Suprapubic skin (tissue), 4 donors: ENCODE data around the gene ASB6. TPM values are rescaled to one million over a fixed set of nuclear protein-coding genes. Genes with fewer than 3 reads are reported as not detected.

Experiments
- DNase-seq, 2 donors: peaks; one replicate each; pipeline ENCODE4 v3.0.0-alpha.2; 2019; ENCODE audit warnings: low spot score in 2 of 2
- H3K27ac ChIP-seq: fragments of 200-600 bp; sonication (generic); one replicate; pipeline ENCODE4 v1.5.1; 2019
- H3K27me3 ChIP-seq: fragments of 200-600 bp; sonication (generic); one replicate; pipeline ENCODE4 v1.5.1; 2019
- H3K36me3 ChIP-seq: fragments of 200-600 bp; sonication (generic); one replicate; pipeline ENCODE4 v1.5.1; 2019
- H3K4me1 ChIP-seq: fragments of 200-600 bp; sonication (generic); one replicate; pipeline ENCODE4 v1.5.1; 2019
- H3K4me3 ChIP-seq: fragments of 200-600 bp; sonication (generic); one replicate; pipeline ENCODE4 v1.5.1; 2019; ENCODE audit warnings: mild to moderate bottlenecking
- H3K9me3 ChIP-seq: fragments of 200-600 bp; sonication (generic); one replicate; pipeline ENCODE4 v1.5.1; 2019
- CTCF ChIP-seq, 2 donors: fragments of 200-600 bp in 1 of 2; fragments of 450-650 bp in 1 of 2; sonication (generic) in 1 of 2; IDR thresholded peaks; one replicate each; pipeline ENCODE4 v1.5.1; 2016 to 2019; ENCODE audit warnings: antibody characterized with exemption in 2 of 2, mild to moderate bottlenecking in 1 of 2, moderate library complexity in 1 of 2
- EP300 ChIP-seq: sonication (generic); formaldehyde crosslinking; IDR thresholded peaks from one replicate; pipeline ENCODE4 v1.6.1; 2017; ENCODE audit warnings: antibody characterized with exemption
- POLR2A ChIP-seq, 2 donors: fragments of 450-650 bp; IDR thresholded peaks; one replicate each; pipeline ENCODE4 v1.6.1; 2017; ENCODE audit warnings: antibody characterized with exemption in 2 of 2, mild to moderate bottlenecking in 2 of 2, moderate library complexity in 2 of 2
- POLR2AphosphoS5 ChIP-seq, 3 donors: sonication (generic); formaldehyde crosslinking; IDR thresholded peaks; one replicate each; pipeline ENCODE4 v1.6.1; 2017; ENCODE audit warnings: antibody characterized with exemption in 3 of 3
- WGBS: methylation state at CpG from one replicate; pipeline ENCODE4 v1.1.5; 2018; 5-methylcytosine and 5-hydroxymethylcytosine counted together
- total RNA-seq, 4 donors: library from RNA; depleted of rRNA; stranded (reverse); fragments of >200 nt; gene quantifications; one replicate each; pipeline ENCODE4 v1.1.0, GENCODE V29; 2016

Gene ASB6
- total RNA-seq, 4 donors from 2014 or later: 25.6 to 41.5 (median 37.6) TPM

GRCh38 chr9:129667850-129668249 is 25.9 kb upstream of the ASB6 start:
- Histone ChIP-seq H3K4me1 (peaks cover 45% of the 10 kb centered on the region), H3K27ac (no peak overlapping the region), H3K4me3 (peak overlapping the region; percentile 58), H3K9me3 (no peaks in the 10 kb centered on the region), H3K27me3 (peaks cover 14% of the 10 kb centered on the region), H3K36me3 (no peaks in the 10 kb centered on the region)
- DNase-seq: no peak
- no CpG with 5 or more reads among the region's 9 CpGs for WGBS
- no peak for TF ChIP-seq POLR2AphosphoS5 (IDR thresholded peaks at IDR 0.05)
- no peak for TF ChIP-seq CTCF (IDR thresholded peaks at IDR 0.05)
- TF ChIP-seq EP300: no peak
- no peak for TF ChIP-seq POLR2A (IDR thresholded peaks at IDR 0.05)

DNA sequence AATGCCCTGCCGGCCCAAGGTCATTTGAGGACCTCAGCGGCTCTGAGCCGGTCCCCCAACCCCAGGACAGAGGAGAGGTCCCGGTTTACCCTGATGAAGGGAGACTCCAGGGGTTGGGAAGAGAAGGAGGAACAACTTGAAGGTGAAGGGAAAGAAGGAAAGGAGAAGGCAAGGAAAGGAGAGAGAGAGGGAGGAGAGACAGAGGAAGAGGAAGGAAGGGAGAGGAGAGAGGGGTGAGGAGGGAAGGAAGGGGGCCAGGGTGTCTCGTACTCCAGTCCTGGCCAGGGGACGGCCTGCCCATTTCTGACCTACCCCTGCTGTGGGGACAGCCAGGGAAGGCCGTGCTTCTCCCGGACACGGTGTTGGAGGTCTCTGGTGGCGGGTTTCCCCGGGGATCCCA is 25.4 kb upstream of the ASB6 start:
- Histone ChIP-seq H3K36me3 (no peaks in the 10 kb centered on the region), H3K4me1 (peaks cover 45% of the 10 kb centered on the region), H3K4me3 (peak overlapping the region; percentile 58), H3K27ac (no peak overlapping the region), H3K27me3 (peaks cover 14% of the 10 kb centered on the region), H3K9me3 (no peaks in the 10 kb centered on the region)
- 37% methylated on average over 11 of the region's 11 CpGs for WGBS
- no peak for TF ChIP-seq CTCF (IDR thresholded peaks at IDR 0.05)
- no peak for TF ChIP-seq POLR2A (IDR thresholded peaks at IDR 0.05)
- no peak for TF ChIP-seq POLR2AphosphoS5 (IDR thresholded peaks at IDR 0.05)
- DNase-seq: no peak

DNA sequence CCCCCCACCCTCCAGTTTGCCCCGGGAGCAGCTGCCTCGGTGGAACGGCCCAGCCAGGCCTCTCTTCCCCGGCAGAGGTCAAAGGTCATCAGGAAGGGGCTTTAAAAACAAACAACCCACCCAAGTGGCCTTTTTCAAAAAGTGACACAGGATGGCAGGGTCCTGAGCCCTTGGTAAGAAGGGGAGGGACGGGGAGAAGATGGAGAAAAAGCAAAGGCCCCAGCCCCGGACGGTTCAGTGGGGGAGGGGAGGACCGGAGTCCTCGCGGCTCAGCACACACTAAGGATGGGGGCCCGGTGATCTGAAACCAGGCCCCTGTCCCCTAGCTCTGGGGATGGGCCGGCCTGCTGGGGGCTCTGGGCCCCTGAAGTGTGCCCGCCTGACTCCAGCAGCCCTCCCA is 24.6 kb upstream of the ASB6 start:
- DNase-seq: no peak
- Histone ChIP-seq H3K27ac (peak overlapping the region; percentile 59), H3K27me3 (peaks cover 14% of the 10 kb centered on the region), H3K4me3 (peak overlapping the region; percentile 58), H3K36me3 (no peaks in the 10 kb centered on the region), H3K4me1 (peaks cover 44% of the 10 kb centered on the region), H3K9me3 (no peaks in the 10 kb centered on the region)
- no peak for TF ChIP-seq POLR2A (IDR thresholded peaks at IDR 0.05)
- TF ChIP-seq CTCF (IDR thresholded peaks at IDR 0.05): no peak
- no peak for TF ChIP-seq POLR2AphosphoS5 (IDR thresholded peaks at IDR 0.05)
- no peak for TF ChIP-seq EP300
- 12% methylated on average over 6 of the region's 13 CpGs for WGBS

GRCh38 chr9:129665814-129666520 is 24.0 kb upstream of the ASB6 start:
- 4% methylated on average over 11 of the region's 88 CpGs for WGBS
- Histone ChIP-seq H3K27ac (peak overlapping the region; percentile 59), H3K36me3 (no peaks in the 10 kb centered on the region), H3K27me3 (peaks cover 14% of the 10 kb centered on the region), H3K4me1 (peaks cover 38% of the 10 kb centered on the region), H3K4me3 (peak overlapping the region; percentile 58), H3K9me3 (no peaks in the 10 kb centered on the region)
- TF ChIP-seq EP300 (no peak), POLR2AphosphoS5 (IDR thresholded peaks at IDR 0.05) (no peak), POLR2A (IDR thresholded peaks at IDR 0.05) (peak in 1 of 2 donors; percentile 8), CTCF (IDR thresholded peaks at IDR 0.05) (no peak)
- DNase-seq: no peak

GRCh38 chr9:129665389-129665775 is 23.4 kb upstream of the ASB6 start, which contains the start of gene PRRX2:
TSS of gene PRRX2 (plus strand) at chr9:129665647. CDS start at chr9:129665868, 221 bp downstream.
- peak within 1 kb of the TSS; percentile 58 for H3K4me3 ChIP-seq
- peak within 1 kb of the TSS; percentile 68 for H3K27ac ChIP-seq
- TF ChIP-seq POLR2A (IDR thresholded peaks at IDR 0.05): no peak
- H3K9me3 ChIP-seq: no peaks in the 10 kb centered on the region
- peak in 1 of 2 donors; percentile 87 for DNase-seq
- peaks cover 36% of the 10 kb centered on the region for H3K4me1 ChIP-seq
- 2% methylated on average over 20 of the region's 37 CpGs for WGBS
- peaks cover 14% of the 10 kb centered on the region for H3K27me3 ChIP-seq
- H3K36me3 ChIP-seq: no peaks in the 10 kb centered on the region
